ENCODE measurements around the gene CDK14.

DNA sequence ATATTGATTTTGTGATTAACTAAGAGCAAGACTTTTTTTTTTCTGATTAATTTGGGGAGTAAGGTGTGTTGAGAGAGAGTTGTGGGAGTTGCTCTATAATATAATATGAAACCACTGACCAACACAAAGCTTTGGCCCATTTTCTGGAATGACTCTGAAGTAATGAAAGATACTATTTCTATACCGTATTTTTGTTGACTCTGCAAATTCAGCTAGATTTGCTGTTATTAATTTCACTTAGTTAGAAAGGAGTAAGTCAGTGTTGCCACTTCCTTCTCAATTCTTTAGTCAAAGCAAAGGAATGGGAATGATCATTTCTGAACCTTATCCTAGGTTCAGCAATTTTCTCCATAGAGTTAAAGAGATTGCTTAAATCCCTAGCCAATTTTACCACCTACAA, 355.1 kb downstream of the CDK14 start:
- TF ChIP-seq TAF1 (IDR thresholded peaks at IDR 0.05; ENCODE audit: borderline replicate concordance, insufficient read depth, low read length) (no peak), REST (IDR thresholded peaks at IDR 0.05; ENCODE audit: insufficient read depth in 1 of 2, low read depth in 2 of 2, low read length in 2 of 2) (no peak), POLR2AphosphoS5 (IDR thresholded peaks at IDR 0.05; ENCODE audit: low read depth, low read length) (no peak), FOXP2 (optimal IDR thresholded peaks at IDR 0.05; ENCODE audit: borderline replicate concordance, extremely low read depth, extremely low read length, insufficient read depth) (no peak), SIN3A (IDR thresholded peaks at IDR 0.05; ENCODE audit: borderline replicate concordance, insufficient read depth, low read length) (no peak)

Data from PFSK-1 (cell line).